HCT116 (cell line): Measurements from ENCODE around the gene SPSB1.

Source experiments
- CBX3 ChIP-seq: IDR thresholded peaks from 2 replicates; pipeline ENCODE4 v1.6.1; 2012; ENCODE audit warnings: low read depth
- CTCF ChIP-seq, 3 experiments: fragments of 200-600 bp in 1 of 3; sonication (generic) in 1 of 3; IDR thresholded peaks in 2 of 3; conservative IDR thresholded peaks in 1 of 3; 2 replicates each; pipeline ENCODE4 v1.5.1; 2012 to 2017; ENCODE audit warnings: low read depth in 2 of 3, low read length in 2 of 3, antibody characterized with exemption in 1 of 3, borderline replicate concordance in 1 of 3, control low read depth in 1 of 3, mild to moderate bottlenecking in 1 of 3, mixed read lengths in 1 of 3, mixed run types in 1 of 3, moderate library complexity in 1 of 3; ENCODE audit not compliant: insufficient read depth in 1 of 3
- EZH2 ChIP-seq: fragments of 200-600 bp; sonication (generic); IDR thresholded peaks from 2 replicates; pipeline ENCODE4 v1.6.1; 2017; ENCODE audit warnings: antibody characterized with exemption, mixed run types
- EZH2phosphoT487 ChIP-seq: fragments of 200-600 bp; IDR thresholded peaks from 2 replicates; pipeline ENCODE4 v1.6.1; 2018; ENCODE audit warnings: antibody characterized with exemption, borderline replicate concordance
- MAX ChIP-seq: IDR thresholded peaks from 2 replicates; pipeline ENCODE4 v1.6.1; 2012
- POLR2A ChIP-seq: IDR thresholded peaks from 2 replicates; pipeline ENCODE4 v1.7.0; 2011; ENCODE audit warnings: borderline replicate concordance; ENCODE audit not compliant: insufficient read depth, insufficient read length; ENCODE audit errors: extremely low read depth
- POLR2AphosphoS5 ChIP-seq: IDR thresholded peaks from 2 replicates; pipeline ENCODE4 v1.6.1; 2011; ENCODE audit warnings: mild to moderate bottlenecking, low read depth, low read length, moderate library complexity
- RAD21 ChIP-seq: IDR thresholded peaks from 2 replicates; pipeline ENCODE4 v1.6.1; 2012; ENCODE audit warnings: low read depth, mild to moderate bottlenecking
- REST ChIP-seq: IDR thresholded peaks from 2 replicates; pipeline ENCODE4 v1.6.1; 2012; ENCODE audit warnings: low read depth
- SP1 ChIP-seq: IDR thresholded peaks from 2 replicates; pipeline ENCODE4 v1.6.1; 2012; ENCODE audit warnings: low read depth
- TCF7L2 ChIP-seq: IDR thresholded peaks from 2 replicates; pipeline ENCODE4 v1.7.0; 2011; ENCODE audit warnings: borderline replicate concordance, inconsistent platforms; ENCODE audit not compliant: insufficient read depth, insufficient read length; ENCODE audit errors: extremely low read depth
- YY1 ChIP-seq: IDR thresholded peaks from 2 replicates; pipeline ENCODE4 v1.6.1; 2011; ENCODE audit warnings: low read length, low read depth, moderate library complexity, mild to moderate bottlenecking; ENCODE audit not compliant: insufficient replicate concordance; ENCODE audit errors: extremely low read depth
- ZNF274 ChIP-seq: fragments of 200-500 bp; sonication (Bioruptor generic); IDR thresholded peaks from 2 replicates; pipeline ENCODE4 v1.6.1; 2014; ENCODE audit warnings: mild to moderate bottlenecking, low read depth, low read length, inconsistent platforms
- TF ChIP-seq, protein P1 (sequence below): IDR thresholded peaks from 2 replicates; pipeline ENCODE4 v1.6.1; 2012

DNA sequence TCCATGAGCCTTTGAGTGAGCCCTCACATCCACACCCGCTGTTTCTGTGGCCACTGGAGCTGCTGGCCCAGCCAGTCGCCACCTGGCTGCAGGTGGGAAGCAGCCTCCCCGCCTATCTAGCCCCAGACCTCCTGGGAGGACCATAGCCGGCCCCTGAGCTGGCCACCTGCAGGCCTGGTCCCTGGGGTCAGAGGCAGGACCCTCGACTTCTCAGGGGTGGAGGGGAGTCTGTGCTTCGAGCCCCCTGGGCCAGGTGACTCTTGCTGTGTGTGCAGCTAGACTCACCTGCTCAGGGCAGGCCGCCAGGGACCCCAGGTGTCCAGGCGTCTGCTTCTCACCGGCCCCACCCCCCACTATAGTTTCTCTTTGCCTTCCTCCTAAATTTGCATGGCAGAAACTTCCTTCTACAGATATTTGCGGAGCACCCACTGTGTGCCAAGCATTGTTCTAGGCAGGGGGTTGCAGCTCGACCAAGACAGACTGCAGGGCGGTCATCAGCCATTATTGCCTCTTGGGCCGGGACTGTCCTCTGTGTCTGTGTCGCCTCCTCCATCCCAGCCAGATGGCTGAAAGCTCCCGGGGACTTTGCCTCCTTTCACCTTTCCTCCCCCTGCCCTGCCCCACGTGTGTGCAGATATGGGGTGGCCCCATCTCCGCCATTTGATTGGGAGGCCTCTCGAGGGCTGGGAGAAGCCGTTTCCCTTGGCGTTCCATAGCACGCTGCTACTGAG, 27.3 kb downstream of the SPSB1 start:
- TF ChIP-seq MAX (no peak), CTCF (IDR thresholded peaks at IDR 0.05 in 2 of 3, conservative IDR thresholded peaks at IDR 0.05 in 1 of 3; ENCODE audit: borderline replicate concordance in 1 of 3, insufficient read depth in 1 of 3, low read depth in 2 of 3, low read length in 2 of 3) (no peak), CBX3 (no peak), POLR2A (no peak), TCF7L2 (no peak), EZH2phosphoT487 (no peak), REST (no peak), RAD21 (no peak), POLR2AphosphoS5 (no peak), YY1 (no peak), SP1 (no peak), EZH2 (no peak), ZNF274 (no peak)
- TF ChIP-seq, protein P1, sequence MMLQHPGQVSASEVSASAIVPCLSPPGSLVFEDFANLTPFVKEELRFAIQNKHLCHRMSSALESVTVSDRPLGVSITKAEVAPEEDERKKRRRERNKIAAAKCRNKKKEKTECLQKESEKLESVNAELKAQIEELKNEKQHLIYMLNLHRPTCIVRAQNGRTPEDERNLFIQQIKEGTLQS = no peak
